Endothelial cell of umbilical vein (primary cell): ENCODE measurements around the gene ZNF366. TPM values are rescaled to one million over a fixed set of nuclear protein-coding genes. Genes with fewer than 3 reads are reported as not detected.

Experiments used
- BruUV-seq: library from RNA; stranded (reverse); fragments of 400-500 nt; replicated peaks from 2 replicates; lab custom pipeline; 2021; lab: Mats Ljungman, UMichigan
- CTCF ChIA-PET: fragments of 300-600, 350-600 bp; sonication (Branson Sonifier 250); formaldehyde crosslinking; loops from one replicate; lab custom pipeline; 2021; ENCODE audit warnings: antibody characterized with exemption, inconsistent platforms; lab: Charles Lee
- POLR2A ChIA-PET: fragments of 300-600, 350-600 bp; sonication (Branson Sonifier 250); formaldehyde crosslinking; loops from one replicate; lab custom pipeline; 2021; ENCODE audit warnings: antibody characterized with exemption, inconsistent platforms; lab: Charles Lee
- DNase-seq: peaks from one replicate; pipeline ENCODE4 v3.0.0-alpha.2; 2011; ENCODE audit warnings: low read depth, low spot score
- FAIRE-seq: peaks from 2 replicates; lab custom pipeline; 2011; peaks lifted over from hg19 to GRCh38; lab: Jason Lieb, UNC
- H2AFZ ChIP-seq: 2 replicates; pipeline ENCODE4 v1.6.0; 2012; ENCODE audit warnings: low read depth, low read length, control low read depth, inconsistent platforms
- H3K27ac ChIP-seq: 2 replicates; pipeline ENCODE4 v1.5.1; 2011; ENCODE audit warnings: low read depth, mild to moderate bottlenecking, control low read depth, low read length, moderate library complexity; ENCODE audit not compliant: insufficient read depth
- H3K27me3 ChIP-seq, 2 experiments: 2 replicates each; pipeline versions ENCODE4 v1.6.0 to v1.6.1; 2011; ENCODE audit warnings: low read length in 2 of 2, mixed read lengths in 1 of 2; ENCODE audit not compliant: control insufficient read depth in 2 of 2, insufficient read depth in 2 of 2
- H3K36me3 ChIP-seq, 2 experiments: 2 replicates in 1 of 2; 3 replicates in 1 of 2; pipeline ENCODE4 v1.5.1; 2011; ENCODE audit warnings: low read length in 2 of 2, mild to moderate bottlenecking in 1 of 2, moderate library complexity in 1 of 2; ENCODE audit not compliant: control insufficient read depth in 2 of 2, insufficient read depth in 2 of 2; ENCODE audit errors: extremely low read depth in 1 of 2
- H3K4me1 ChIP-seq: 3 replicates; pipeline ENCODE4 v1.5.1; 2011; ENCODE audit warnings: mild to moderate bottlenecking, low read length; ENCODE audit not compliant: control insufficient read depth, insufficient read depth; ENCODE audit errors: extremely low read depth
- H3K4me2 ChIP-seq: 2 replicates; pipeline ENCODE4 v1.6.1; 2011; ENCODE audit warnings: low read length, control low read depth, mixed read lengths; ENCODE audit not compliant: insufficient read depth
- H3K4me3 ChIP-seq, 3 experiments: fragments of 200-600 bp in 1 of 3; sonication (generic), shearing (Covaris generic) in 1 of 3; replicated peaks in 1 of 3; 2 replicates each; pipeline ENCODE4 v1.5.1; 2011 to 2016; ENCODE audit warnings: control low read depth in 3 of 3, low read length in 3 of 3, mild to moderate bottlenecking in 2 of 3, inconsistent platforms in 1 of 3, low read depth in 1 of 3, moderate library complexity in 1 of 3; ENCODE audit not compliant: insufficient read depth in 1 of 3
- H3K79me2 ChIP-seq: 2 replicates; pipeline ENCODE4 v1.6.0; 2012; ENCODE audit warnings: low read length, inconsistent platforms; ENCODE audit not compliant: control insufficient read depth, insufficient read depth
- H3K9ac ChIP-seq: replicated peaks from 2 replicates; pipeline ENCODE3; 2011; ENCODE audit warnings: low read length, control low read depth; ENCODE audit not compliant: insufficient read depth; ENCODE audit errors: extremely low read depth
- H3K9me1 ChIP-seq: replicated peaks from 3 replicates; pipeline ENCODE4 v1.6.0; 2011; ENCODE audit warnings: mild to moderate bottlenecking, low read length; ENCODE audit not compliant: control insufficient read depth, insufficient read depth; ENCODE audit errors: extremely low read depth
- H3K9me3 ChIP-seq: replicated peaks from 2 replicates; pipeline ENCODE4 v1.5.1; 2012; ENCODE audit warnings: low read length, inconsistent platforms; ENCODE audit not compliant: control insufficient read depth, insufficient read depth
- H4K20me1 ChIP-seq: replicated peaks from 2 replicates; pipeline ENCODE3; 2011; ENCODE audit warnings: mild to moderate bottlenecking, low read length; ENCODE audit not compliant: control insufficient read depth, insufficient read depth; ENCODE audit errors: extremely low read depth
- CTCF ChIP-seq, 2 donors: IDR thresholded peaks; 1 replicate in 1 of 2; 2 replicates in 1 of 2; pipeline ENCODE4 v1.5.1; 2011; ENCODE audit warnings: low read length in 2 of 2, mild to moderate bottlenecking in 2 of 2, moderate library complexity in 2 of 2, control low read depth in 1 of 2, inconsistent platforms in 1 of 2, low read depth in 1 of 2; ENCODE audit not compliant: insufficient read depth in 1 of 2; ENCODE audit errors: extremely low read depth in 1 of 2
- EZH2 ChIP-seq: IDR thresholded peaks from 2 replicates; pipeline ENCODE4 v1.6.1; 2012; ENCODE audit warnings: borderline replicate concordance, low read depth, mild to moderate bottlenecking, moderate library complexity, low read length, inconsistent platforms; ENCODE audit not compliant: severe bottlenecking
- FOS ChIP-seq: IDR thresholded peaks from 2 replicates; pipeline ENCODE4 v1.6.1; 2011; ENCODE audit warnings: mild to moderate bottlenecking, low read length, moderate library complexity, borderline replicate concordance; ENCODE audit not compliant: insufficient read depth
- GATA2 ChIP-seq: IDR thresholded peaks from 2 replicates; pipeline ENCODE4 v1.7.0; 2011; ENCODE audit warnings: low read depth, mild to moderate bottlenecking, moderate library complexity, mixed read lengths, low read length; ENCODE audit not compliant: insufficient read length, insufficient read depth
- JUN ChIP-seq: IDR thresholded peaks from 2 replicates; pipeline ENCODE4 v1.6.1; 2011; ENCODE audit warnings: borderline replicate concordance, low read depth; ENCODE audit not compliant: insufficient read length, insufficient read depth
- MYC ChIP-seq: IDR thresholded peaks from one replicate; pipeline ENCODE4 v1.6.1; 2011; ENCODE audit warnings: mild to moderate bottlenecking, low read depth, low read length
- POLR2A ChIP-seq: IDR thresholded peaks from 2 replicates; pipeline ENCODE4 v1.6.1; 2012; ENCODE audit warnings: low read depth, mild to moderate bottlenecking, control low read depth, low read length
- POLR2AphosphoS5 ChIP-seq: IDR thresholded peaks from 2 replicates; pipeline ENCODE4 v1.6.1; 2012; ENCODE audit warnings: low read depth, mild to moderate bottlenecking, control low read depth, low read length, moderate library complexity; ENCODE audit not compliant: insufficient read depth
- dilution Hi-C: fragments of 300-500 bp; cut with MboI; formaldehyde crosslinking; loops from one replicate; pipeline ENCODE4 v1.15.0; 2019; ENCODE audit warnings: low sequenced_read_pairs; ENCODE audit not compliant: extremely low pct_ligation_motif_present
- intact Hi-C: fragments of 100-400 bp; cut with micrococcal nuclease; formaldehyde crosslinking; loops from one replicate; pipeline ENCODE4 v1.10.0; 2022
- polyA plus RNA-seq, 4 experiments: library from polyadenylated mRNA; depleted of rRNA in 3 of 4; stranded (reverse) in 3 of 4; unstranded in 1 of 4; fragments of >200 nt; gene quantifications; 2 replicates each; pipeline versions ENCODE4 v1.2.1 to v1.2.3, GENCODE V29; 2011 to 2012; ENCODE audit warnings: missing spikeins in 1 of 4
- total RNA-seq: library from RNA; stranded (reverse); gene quantifications from 2 replicates; pipeline ENCODE4 v1.2.3, GENCODE V29; 2021
- TF ChIP-seq, protein P1 (sequence below): IDR thresholded peaks from 2 replicates; pipeline ENCODE4 v1.6.1; 2011; ENCODE audit not compliant: insufficient read depth, insufficient read length

The ZNF366 gene
- total and polyA plus RNA-seq, 2 donors (not counting 3 experiments of a cell fraction or from before 2014, with no cell fraction given): 1.3 to 4.1 TPM

- dilution Hi-C loops: no loop called here
- CTCF ChIA-PET: no interaction called here
Measured at GRCh38 chr5:72460413-72460812, 46.8 kb downstream of the ZNF366 start.

More at GRCh38 chr5:72460413-72460812, 46.8 kb downstream of the ZNF366 start:
- no peak overlapping the region for H3K9ac ChIP-seq
- H3K36me3 ChIP-seq: no peaks in the 10 kb centered on the region
- no peak overlapping the region for H3K27ac ChIP-seq
- H3K4me1 ChIP-seq: peaks cover 16% of the 10 kb centered on the region
- no peak overlapping the region for H3K4me3 ChIP-seq
- H4K20me1 ChIP-seq: no peaks in the 10 kb centered on the region
- H3K9me1 ChIP-seq: no peaks in the 10 kb centered on the region
- TF ChIP-seq POLR2A (no peak), GATA2 (no peak), MYC (no peak), POLR2AphosphoS5 (no peak), EZH2 (no peak), JUN (no peak), CTCF (IDR thresholded peaks at IDR 0.05; ENCODE audit: extremely low read depth in 1 of 2, insufficient read depth in 1 of 2, low read depth in 1 of 2, low read length in 2 of 2) (no peak), FOS (no peak)
- TF ChIP-seq, protein P1, sequence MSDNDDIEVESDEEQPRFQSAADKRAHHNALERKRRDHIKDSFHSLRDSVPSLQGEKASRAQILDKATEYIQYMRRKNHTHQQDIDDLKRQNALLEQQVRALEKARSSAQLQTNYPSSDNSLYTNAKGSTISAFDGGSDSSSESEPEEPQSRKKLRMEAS: no peak
- intact Hi-C loops: no loop called here
- POLR2A ChIA-PET: no interaction called here
- FAIRE-seq (no peak), DNase-seq (no peak)
- no peaks in the 10 kb centered on the region for H3K9me3 ChIP-seq
- H3K27me3 ChIP-seq: no peaks in the 10 kb centered on the region
- H3K79me2 ChIP-seq: no peaks in the 10 kb centered on the region
- no peak overlapping the region for H3K4me2 ChIP-seq
- no peak overlapping the region for H2AFZ ChIP-seq
- no TSS peak for BruUV-seq
